ENCODE data around the gene HPSE2.

DNA sequence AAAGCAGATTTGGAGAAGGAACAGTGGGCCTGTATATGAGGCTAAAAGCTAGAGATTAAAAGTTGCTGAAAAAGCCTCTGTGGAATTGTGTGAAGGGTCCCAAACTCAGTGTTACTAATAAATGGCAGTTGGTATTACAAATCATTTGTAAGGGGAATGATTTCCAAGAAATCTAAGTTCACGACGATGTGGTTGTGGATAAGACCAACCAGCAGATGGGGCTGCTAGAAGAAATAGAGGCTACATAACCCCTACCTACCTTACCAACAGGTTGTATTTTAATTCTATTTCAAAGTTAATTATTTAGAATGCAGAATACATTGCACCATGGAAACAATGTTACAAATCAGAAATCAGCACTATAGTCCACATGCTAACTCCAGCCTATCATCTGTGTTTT, 377.1 kb downstream of the HPSE2 start:
- TF ChIP-seq, protein P1, sequence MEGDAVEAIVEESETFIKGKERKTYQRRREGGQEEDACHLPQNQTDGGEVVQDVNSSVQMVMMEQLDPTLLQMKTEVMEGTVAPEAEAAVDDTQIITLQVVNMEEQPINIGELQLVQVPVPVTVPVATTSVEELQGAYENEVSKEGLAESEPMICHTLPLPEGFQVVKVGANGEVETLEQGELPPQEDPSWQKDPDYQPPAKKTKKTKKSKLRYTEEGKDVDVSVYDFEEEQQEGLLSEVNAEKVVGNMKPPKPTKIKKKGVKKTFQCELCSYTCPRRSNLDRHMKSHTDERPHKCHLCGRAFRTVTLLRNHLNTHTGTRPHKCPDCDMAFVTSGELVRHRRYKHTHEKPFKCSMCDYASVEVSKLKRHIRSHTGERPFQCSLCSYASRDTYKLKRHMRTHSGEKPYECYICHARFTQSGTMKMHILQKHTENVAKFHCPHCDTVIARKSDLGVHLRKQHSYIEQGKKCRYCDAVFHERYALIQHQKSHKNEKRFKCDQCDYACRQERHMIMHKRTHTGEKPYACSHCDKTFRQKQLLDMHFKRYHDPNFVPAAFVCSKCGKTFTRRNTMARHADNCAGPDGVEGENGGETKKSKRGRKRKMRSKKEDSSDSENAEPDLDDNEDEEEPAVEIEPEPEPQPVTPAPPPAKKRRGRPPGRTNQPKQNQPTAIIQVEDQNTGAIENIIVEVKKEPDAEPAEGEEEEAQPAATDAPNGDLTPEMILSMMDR (IDR thresholded peaks at IDR 0.05), result no peak
- TF ChIP-seq POLR2A (IDR thresholded peaks at IDR 0.05; ENCODE audit: low read depth), result no peak

All from esophagus muscularis mucosa (tissue), 3 donors.